Measurements from ENCODE around the gene GBX2. TPM values are rescaled to one million over a fixed set of nuclear protein-coding genes. Genes with fewer than 3 reads are reported as not detected.

GBX2 gene
- total RNA-seq, 1 donor from 2014 or later: 1.8 TPM

DNA sequence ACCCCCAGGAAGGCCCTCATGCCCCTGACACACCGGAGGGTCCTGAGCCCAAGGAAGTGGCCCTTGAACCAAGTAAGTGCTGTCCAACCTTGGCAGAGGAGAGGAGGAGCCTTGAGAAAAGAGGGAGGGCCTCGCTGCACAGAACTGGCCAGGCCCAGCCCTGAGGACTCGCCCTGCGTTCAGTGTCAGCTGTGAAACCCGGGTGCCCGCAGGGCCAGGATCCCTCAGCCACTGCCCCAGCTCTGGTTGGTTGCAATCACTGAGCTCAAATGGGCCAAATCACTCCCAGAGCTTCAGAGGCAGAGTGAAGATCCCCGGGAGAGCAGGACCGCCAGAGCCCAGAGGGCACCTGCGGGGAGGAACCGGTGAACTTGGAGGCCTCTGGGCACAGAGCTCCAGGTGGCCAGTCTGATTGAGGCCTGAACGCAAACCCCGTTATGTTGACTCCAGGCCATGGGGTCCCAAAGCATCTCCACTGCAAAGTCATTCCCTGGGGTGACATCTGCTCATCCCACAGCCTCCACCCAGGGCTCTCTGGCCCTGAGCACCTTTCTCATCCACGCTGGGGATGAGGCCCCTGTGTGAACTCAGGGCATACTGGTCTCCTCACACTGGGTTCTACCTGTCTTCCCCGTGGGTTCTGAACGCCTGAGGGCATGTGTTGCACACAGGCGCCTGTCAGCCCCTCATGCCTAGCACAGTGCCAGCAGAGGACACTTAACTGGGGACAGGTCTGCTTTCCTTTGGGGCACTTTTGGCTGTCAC is 11.9 kb downstream of the GBX2 start:
- Histone ChIP-seq H3K27me3 (ENCODE audit: insufficient read depth, low read length) (peaks cover 17% of the 10 kb centered on the region), H3K4me2 (ENCODE audit: low read length) (no peak overlapping the region), H3K79me2 (ENCODE audit: insufficient read depth, low read length) (no peaks in the 10 kb centered on the region), H4K20me1 (ENCODE audit: insufficient read depth, low read length) (no peaks in the 10 kb centered on the region), H3K9me3 (ENCODE audit: insufficient read depth, low read depth, low read length) (no peaks in the 10 kb centered on the region), H3K36me3 (ENCODE audit: insufficient read depth, low read length) (no peaks in the 10 kb centered on the region), H3K4me1 (ENCODE audit: insufficient read depth, low read length) (no peaks in the 10 kb centered on the region), H3K27ac (ENCODE audit: low read depth, low read length) (no peak overlapping the region), H2AFZ (ENCODE audit: low read depth, low read length) (no peak overlapping the region), H3K4me3 (ENCODE audit: insufficient read depth, low read depth, low read length) (no peak overlapping the region), H3K9ac (ENCODE audit: low read length) (no peak overlapping the region)
- Mint-ChIP-seq H3K27ac (ENCODE audit: unreplicated experiment) (no peak overlapping the region), H3K4me3 (ENCODE audit: unreplicated experiment) (no peak overlapping the region), H3K27me3 (ENCODE audit: low read depth, unreplicated experiment) (peaks cover 59% of the 10 kb centered on the region), H3K4me1 (ENCODE audit: low read depth, unreplicated experiment) (no peaks in the 10 kb centered on the region), H3K36me3 (ENCODE audit: low read depth, unreplicated experiment) (no peaks in the 10 kb centered on the region), H3K9me3 (ENCODE audit: unreplicated experiment) (peaks cover 6% of the 10 kb centered on the region)
- DNase-seq (ENCODE audit: low read depth) (no peak), FAIRE-seq (no peak)
- no peak for TF ChIP-seq EZH2 (IDR thresholded peaks at IDR 0.05; ENCODE audit: insufficient read depth, low read length)
- TF ChIP-seq, protein P1, sequence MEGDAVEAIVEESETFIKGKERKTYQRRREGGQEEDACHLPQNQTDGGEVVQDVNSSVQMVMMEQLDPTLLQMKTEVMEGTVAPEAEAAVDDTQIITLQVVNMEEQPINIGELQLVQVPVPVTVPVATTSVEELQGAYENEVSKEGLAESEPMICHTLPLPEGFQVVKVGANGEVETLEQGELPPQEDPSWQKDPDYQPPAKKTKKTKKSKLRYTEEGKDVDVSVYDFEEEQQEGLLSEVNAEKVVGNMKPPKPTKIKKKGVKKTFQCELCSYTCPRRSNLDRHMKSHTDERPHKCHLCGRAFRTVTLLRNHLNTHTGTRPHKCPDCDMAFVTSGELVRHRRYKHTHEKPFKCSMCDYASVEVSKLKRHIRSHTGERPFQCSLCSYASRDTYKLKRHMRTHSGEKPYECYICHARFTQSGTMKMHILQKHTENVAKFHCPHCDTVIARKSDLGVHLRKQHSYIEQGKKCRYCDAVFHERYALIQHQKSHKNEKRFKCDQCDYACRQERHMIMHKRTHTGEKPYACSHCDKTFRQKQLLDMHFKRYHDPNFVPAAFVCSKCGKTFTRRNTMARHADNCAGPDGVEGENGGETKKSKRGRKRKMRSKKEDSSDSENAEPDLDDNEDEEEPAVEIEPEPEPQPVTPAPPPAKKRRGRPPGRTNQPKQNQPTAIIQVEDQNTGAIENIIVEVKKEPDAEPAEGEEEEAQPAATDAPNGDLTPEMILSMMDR (IDR thresholded peaks at IDR 0.05; ENCODE audit: insufficient read depth, low read depth, low read length): no peak

DNA sequence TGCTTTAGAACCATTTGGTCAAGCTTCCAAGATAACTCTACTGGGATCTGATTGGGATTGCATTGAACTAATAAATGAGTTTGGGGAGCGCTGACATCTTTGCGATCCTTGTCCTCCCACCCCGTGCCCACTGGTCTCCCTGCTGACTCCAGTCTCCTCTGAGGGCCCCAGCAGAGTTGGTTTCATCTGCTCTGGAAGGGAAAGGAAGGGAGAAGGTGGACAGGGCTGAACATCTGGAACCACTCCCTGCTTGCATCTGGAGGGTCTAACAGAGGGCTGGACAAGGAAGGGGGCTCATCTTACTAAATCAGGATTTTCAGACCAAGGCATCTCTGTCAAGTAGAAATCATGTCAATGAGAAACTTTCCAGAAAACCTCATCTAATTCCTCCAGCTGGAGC is 12.8 kb downstream of the GBX2 start:
- H2AFZ ChIP-seq (ENCODE audit: low read depth, low read length): no peak overlapping the region
- no peaks in the 10 kb centered on the region for H4K20me1 ChIP-seq (ENCODE audit: insufficient read depth, low read length)
- H3K9ac ChIP-seq (ENCODE audit: low read length): no peak overlapping the region
- no peaks in the 10 kb centered on the region for H3K36me3 ChIP-seq (ENCODE audit: insufficient read depth, low read length)
- DNase-seq (ENCODE audit: low read depth) (no peak), FAIRE-seq (no peak)
- no peak overlapping the region for H3K4me3 ChIP-seq (ENCODE audit: insufficient read depth, low read depth, low read length)
- Mint-ChIP-seq H3K27me3 (ENCODE audit: low read depth, unreplicated experiment) (peaks cover 57% of the 10 kb centered on the region), H3K27ac (ENCODE audit: unreplicated experiment) (no peak overlapping the region), H3K36me3 (ENCODE audit: low read depth, unreplicated experiment) (no peaks in the 10 kb centered on the region), H3K4me1 (ENCODE audit: low read depth, unreplicated experiment) (no peaks in the 10 kb centered on the region), H3K4me3 (ENCODE audit: unreplicated experiment) (no peak overlapping the region), H3K9me3 (ENCODE audit: unreplicated experiment) (peaks cover 6% of the 10 kb centered on the region)
- peaks cover 9% of the 10 kb centered on the region for H3K27me3 ChIP-seq (ENCODE audit: insufficient read depth, low read length)
- TF ChIP-seq, protein P1 (IDR thresholded peaks at IDR 0.05; ENCODE audit: insufficient read depth, low read depth, low read length): no peak
- TF ChIP-seq EZH2 (IDR thresholded peaks at IDR 0.05; ENCODE audit: insufficient read depth, low read length): no peak
- no peaks in the 10 kb centered on the region for H3K79me2 ChIP-seq (ENCODE audit: insufficient read depth, low read length)
- no peaks in the 10 kb centered on the region for H3K4me1 ChIP-seq (ENCODE audit: insufficient read depth, low read length)
- H3K4me2 ChIP-seq (ENCODE audit: low read length): no peak overlapping the region
- H3K27ac ChIP-seq (ENCODE audit: low read depth, low read length): no peak overlapping the region
- H3K9me3 ChIP-seq (ENCODE audit: insufficient read depth, low read depth, low read length): no peaks in the 10 kb centered on the region

DNA sequence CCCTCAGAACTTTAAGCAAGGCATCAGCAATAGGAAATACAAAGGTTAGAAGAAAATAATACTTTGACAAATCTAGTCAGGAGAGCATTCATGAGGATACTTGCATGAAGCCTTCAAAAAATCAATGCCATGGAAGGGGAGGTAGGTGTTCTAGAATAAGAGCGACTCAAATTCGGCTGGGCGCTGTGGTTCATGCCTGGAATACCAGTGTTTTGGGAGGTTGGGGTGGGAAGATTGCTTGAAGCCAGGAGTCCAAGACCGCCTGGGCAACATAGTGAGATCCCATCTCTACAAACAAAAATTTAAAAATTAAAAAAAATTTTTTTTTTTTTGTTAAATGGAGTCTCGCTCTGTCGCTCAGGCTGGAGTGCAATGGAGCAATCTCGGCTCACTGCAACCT is 21.8 kb downstream of the GBX2 start:
- Mint-ChIP-seq H3K36me3 (ENCODE audit: low read depth, unreplicated experiment) (no peaks in the 10 kb centered on the region), H3K27me3 (ENCODE audit: low read depth, unreplicated experiment) (peaks cover 35% of the 10 kb centered on the region)
- no peak for FAIRE-seq

More for the DNA sequence above, 21.8 kb downstream of the GBX2 start:
- Histone ChIP-seq H3K9ac (ENCODE audit: low read length) (no peak overlapping the region), H3K36me3 (ENCODE audit: insufficient read depth, low read length) (no peaks in the 10 kb centered on the region), H3K79me2 (ENCODE audit: insufficient read depth, low read length) (no peaks in the 10 kb centered on the region), H3K27ac (ENCODE audit: low read depth, low read length) (no peak overlapping the region), H3K4me2 (ENCODE audit: low read length) (no peak overlapping the region), H3K27me3 (ENCODE audit: insufficient read depth, low read length) (no peaks in the 10 kb centered on the region), H3K4me3 (ENCODE audit: insufficient read depth, low read depth, low read length) (no peak overlapping the region), H2AFZ (ENCODE audit: low read depth, low read length) (no peak overlapping the region), H4K20me1 (ENCODE audit: insufficient read depth, low read length) (no peaks in the 10 kb centered on the region), H3K9me3 (ENCODE audit: insufficient read depth, low read depth, low read length) (no peaks in the 10 kb centered on the region), H3K4me1 (ENCODE audit: insufficient read depth, low read length) (no peaks in the 10 kb centered on the region)
- DNase-seq (ENCODE audit: low read depth): no peak
- peaks cover 2% of the 10 kb centered on the region for H3K4me1 Mint-ChIP-seq (ENCODE audit: low read depth, unreplicated experiment)
- no peak overlapping the region for H3K27ac Mint-ChIP-seq (ENCODE audit: unreplicated experiment)
- no peaks in the 10 kb centered on the region for H3K9me3 Mint-ChIP-seq (ENCODE audit: unreplicated experiment)
- H3K4me3 Mint-ChIP-seq (ENCODE audit: unreplicated experiment): no peak overlapping the region
- TF ChIP-seq EZH2 (IDR thresholded peaks at IDR 0.05; ENCODE audit: insufficient read depth, low read length): no peak
- TF ChIP-seq, protein P1 (IDR thresholded peaks at IDR 0.05; ENCODE audit: insufficient read depth, low read depth, low read length): no peak
